Heart left ventricle (tissue), 13 donors: ENCODE measurements around the gene SETBP1.

Source experiments
- POLR2A ChIP-seq, 2 donors: fragments of 450-650 bp; IDR thresholded peaks; one replicate each; pipeline ENCODE4 v1.6.1; 2017; ENCODE audit warnings: antibody characterized with exemption in 2 of 2, mild to moderate bottlenecking in 2 of 2, moderate library complexity in 2 of 2
- TF ChIP-seq, protein P1 (sequence below), 12 donors: fragments of 200-600 bp; sonication (generic) in 4 of 12; IDR thresholded peaks; one replicate each; pipeline versions ENCODE4 v1.5.0 to v1.8.0; 2018 to 2022; ENCODE audit warnings: antibody characterized with exemption in 12 of 12, mild to moderate bottlenecking in 5 of 12
- donor health status: ischemic (EF 13 %, LVEDD 7.1; RV severe dilation, severe dysfunction).
- donor health status: DM: no; HTN: yes; CAD: no.
- donor health status: DM: no; HTN: no; CAD: no.
- donor health status: ischemic (EF 25% LVEDD 6.9; RV normal size, moderate dysfunction).
- donor health status: ischemic (EF 25% LVEDD 5.7; RV mildly dilated, moderate dysfunction).
- donor health status: ischemic (EF 35%, LVEDD 5.7; RV mildly dilated, moderate dysfunction).
- donor health status: nonischemic (EF 11% LVEDD 7.7; RV severe dilation, severe dysfunction).
- donor health status: DM: yes; HTN: yes; CAD: no.
- donor health status: PGD.
- donor health status: ischemic (EF 29% LVEDD 5.4; RV normal size, mild dysfunction).
- donor health status: nonischemic (EF 23%, LVEDD 6.1; RV moderate dilation, normal function).

DNA sequence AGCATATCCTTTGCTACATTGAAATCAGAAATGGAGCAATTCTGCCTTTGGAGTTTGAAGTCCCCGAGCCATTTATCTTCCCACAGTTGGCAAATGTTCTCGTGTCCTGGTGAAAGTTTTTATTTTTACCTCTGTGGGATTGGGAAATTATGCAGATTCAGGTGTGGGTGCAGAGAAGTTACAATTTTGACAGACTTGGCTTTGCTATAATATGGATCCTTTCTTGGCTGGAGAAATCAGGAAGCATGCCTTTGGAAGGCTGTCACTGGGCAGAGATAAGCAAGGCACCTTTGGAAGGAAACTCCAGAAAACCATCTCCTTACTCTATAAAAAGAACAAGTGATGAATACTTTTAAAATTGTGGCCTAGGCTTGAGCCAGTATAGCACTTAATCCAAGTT is 278.3 kb downstream of the SETBP1 start:
- TF ChIP-seq, protein P1, sequence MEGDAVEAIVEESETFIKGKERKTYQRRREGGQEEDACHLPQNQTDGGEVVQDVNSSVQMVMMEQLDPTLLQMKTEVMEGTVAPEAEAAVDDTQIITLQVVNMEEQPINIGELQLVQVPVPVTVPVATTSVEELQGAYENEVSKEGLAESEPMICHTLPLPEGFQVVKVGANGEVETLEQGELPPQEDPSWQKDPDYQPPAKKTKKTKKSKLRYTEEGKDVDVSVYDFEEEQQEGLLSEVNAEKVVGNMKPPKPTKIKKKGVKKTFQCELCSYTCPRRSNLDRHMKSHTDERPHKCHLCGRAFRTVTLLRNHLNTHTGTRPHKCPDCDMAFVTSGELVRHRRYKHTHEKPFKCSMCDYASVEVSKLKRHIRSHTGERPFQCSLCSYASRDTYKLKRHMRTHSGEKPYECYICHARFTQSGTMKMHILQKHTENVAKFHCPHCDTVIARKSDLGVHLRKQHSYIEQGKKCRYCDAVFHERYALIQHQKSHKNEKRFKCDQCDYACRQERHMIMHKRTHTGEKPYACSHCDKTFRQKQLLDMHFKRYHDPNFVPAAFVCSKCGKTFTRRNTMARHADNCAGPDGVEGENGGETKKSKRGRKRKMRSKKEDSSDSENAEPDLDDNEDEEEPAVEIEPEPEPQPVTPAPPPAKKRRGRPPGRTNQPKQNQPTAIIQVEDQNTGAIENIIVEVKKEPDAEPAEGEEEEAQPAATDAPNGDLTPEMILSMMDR (IDR thresholded peaks at IDR 0.05) = no peak
- no peak for TF ChIP-seq POLR2A (IDR thresholded peaks at IDR 0.05)
